Dermis lymphatic vessel endothelial cell (primary cell): Measurements from ENCODE around the gene MTA3. TPM values are rescaled to one million over a fixed set of nuclear protein-coding genes. Genes with fewer than 3 reads are reported as not detected.

Experiments
- total RNA-seq: library from RNA; depleted of rRNA; stranded (reverse); fragments of >200 nt; gene quantifications from 2 replicates; pipeline ENCODE4 v1.2.1, GENCODE V29; 2014

Gene MTA3
- total RNA-seq: 16.3 and 25.8 TPM in 2 replicates

GRCh38 chr2:42568401-42569115, at the start of gene MTA3:
TSS of gene MTA3 (plus strand) at chr2:42568632. CDS start at chr2:42568746, 114 bp downstream.

GRCh38 chr2:42764096-42764495, 195.7 kb downstream of the MTA3 start, which contains the start of gene OXER1:
TSS of gene OXER1 (minus strand) at chr2:42764135. CDS start at chr2:42764062, 73 bp downstream.

GRCh38 chr2:42792583-42793333, 224.3 kb downstream of the MTA3 start, which contains the start of gene HAAO:
TSS of gene HAAO (minus strand) at chr2:42792583. CDS start at chr2:42792536, 47 bp downstream.

Other genes with a start within 250 kb of the MTA3 start
- 158 and 182 TPM in 2 replicates for gene COX7A2L, start 207.4 kb upstream of the MTA3 start, total RNA-seq
- gene KCNG3, start 74.7 kb upstream of the MTA3 start, total RNA-seq: not detected in 2 replicates
- gene OXER1, start 195.5 kb downstream of the MTA3 start, total RNA-seq: not detected in 2 replicates
- not detected in 2 replicates for gene HAAO, start 224.0 kb downstream of the MTA3 start, total RNA-seq